ENCODE measurements around the gene SCUBE3.

DNA sequence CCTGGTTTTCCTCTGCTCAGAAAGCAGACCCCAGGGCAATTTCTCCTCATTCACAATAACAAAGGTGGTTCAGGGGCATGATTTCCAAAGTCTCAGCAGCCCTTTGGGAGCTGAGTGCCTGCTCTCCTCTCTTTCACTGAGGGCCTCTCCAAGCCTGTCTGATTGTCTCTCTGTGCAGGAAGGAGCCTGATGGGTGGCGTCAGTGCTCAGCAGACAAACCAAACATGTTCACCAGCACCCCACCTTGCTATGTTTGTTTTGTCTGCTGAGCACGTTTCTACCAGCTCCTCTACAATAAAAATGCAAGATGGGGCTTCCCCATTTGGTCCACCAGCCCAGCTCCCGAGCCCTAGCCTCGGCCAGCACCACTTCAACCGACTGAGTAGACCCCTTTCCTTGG is 47.2 kb upstream of the SCUBE3 start:
- TF ChIP-seq EZH2 (IDR thresholded peaks at IDR 0.05; ENCODE audit: insufficient read depth, poor library complexity, severe bottlenecking) (no peak), EZH2phosphoT487 (IDR thresholded peaks at IDR 0.05; ENCODE audit: insufficient read depth, low read depth) (no peak)

Measured in GM23248 (cell line).